Stimulated activated effector memory CD8-positive, alpha-beta T cell treated with anti-CD3 and anti-CD28 coated beads, Interleukin-12 subunit alpha, Interleukin-12 subunit beta, amount 100 ng/mL, for 72 hours (primary cell): ENCODE measurements around the gene EPSTI1.
"Not testable (repeated sequence)": the region's sequence is repeated elsewhere in the genome, so short reads cannot be mapped to it uniquely, and the experiment has no call there.

Experiments
- ATAC-seq: fragments of 150-1000 bp; cut with Tn5 transposase; 2 replicates; pipeline ENCODE4 v1.10.0; 2021
- DNase-seq, 2 donors: peaks; one replicate each; pipeline ENCODE4 v3.0.0; 2021 to 2022; ENCODE audit warnings: low spot score in 2 of 2
- H3K27ac Mint-ChIP-seq: one replicate; pipeline ENCODE4 v1.8.0; 2022; ENCODE audit warnings: mild to moderate bottlenecking, mixed read lengths
- H3K36me3 Mint-ChIP-seq: one replicate; pipeline ENCODE4 v1.8.0; 2022; ENCODE audit warnings: mild to moderate bottlenecking, mixed read lengths
- H3K4me1 Mint-ChIP-seq: one replicate; pipeline ENCODE4 v1.8.0; 2022; ENCODE audit warnings: mixed read lengths
- H3K4me3 Mint-ChIP-seq: one replicate; pipeline ENCODE4 v1.8.0; 2022; ENCODE audit warnings: mild to moderate bottlenecking, mixed read lengths
- H3K9me3 Mint-ChIP-seq: one replicate; pipeline ENCODE4 v1.8.0; 2022; ENCODE audit warnings: mixed read lengths

The EPSTI1 gene

GRCh38 chr13:42875475-42876269, 116.4 kb downstream of the EPSTI1 start:
- DNase-seq (no peak), ATAC-seq (peak; percentile 6)
- no peaks in the 10 kb centered on the region for H3K36me3 Mint-ChIP-seq
- no peaks in the 10 kb centered on the region for H3K9me3 Mint-ChIP-seq
- H3K27ac Mint-ChIP-seq, result no peak overlapping the region
- H3K4me1 Mint-ChIP-seq, result peaks cover 10% of the 10 kb centered on the region
- H3K4me3 Mint-ChIP-seq, result no peak overlapping the region

GRCh38 chr13:42874221-42874620, 117.8 kb downstream of the EPSTI1 start:
- DNase-seq (no peak), ATAC-seq (no peak)
- Mint-ChIP-seq H3K9me3 (no peaks in the 10 kb centered on the region), H3K27ac (no peak overlapping the region), H3K36me3 (no peaks in the 10 kb centered on the region), H3K4me3 (no peak overlapping the region), H3K4me1 (peaks cover 10% of the 10 kb centered on the region)

GRCh38 chr13:42873081-42873480, 119.0 kb downstream of the EPSTI1 start:
- Mint-ChIP-seq H3K9me3 (no peaks in the 10 kb centered on the region), H3K4me1 (peaks cover 10% of the 10 kb centered on the region), H3K27ac (no peak overlapping the region), H3K4me3 (no peak overlapping the region), H3K36me3 (no peaks in the 10 kb centered on the region)
- DNase-seq, result no peak
- no peak for ATAC-seq

- H3K36me3 Mint-ChIP-seq, result no peaks in the 10 kb centered on the region
- no peak overlapping the region for H3K27ac Mint-ChIP-seq
- H3K9me3 Mint-ChIP-seq, result no peaks in the 10 kb centered on the region
- no peak for DNase-seq
- no peak for ATAC-seq
- no peaks in the 10 kb centered on the region for H3K4me1 Mint-ChIP-seq
- no peak overlapping the region for H3K4me3 Mint-ChIP-seq
Observed at GRCh38 chr13:42867232-42867631, 124.8 kb downstream of the EPSTI1 start.

- DNase-seq, result no peak
- no peaks in the 10 kb centered on the region for H3K36me3 Mint-ChIP-seq
- no peaks in the 10 kb centered on the region for H3K4me1 Mint-ChIP-seq
- ATAC-seq, result peak; percentile 42
- no peaks in the 10 kb centered on the region for H3K9me3 Mint-ChIP-seq
- no peak overlapping the region for H3K4me3 Mint-ChIP-seq
- H3K27ac Mint-ChIP-seq, result no peak overlapping the region
Observed at GRCh38 chr13:42865768-42866102, 126.3 kb downstream of the EPSTI1 start.

- ATAC-seq (no peak), DNase-seq (no peak)
- H3K4me1 Mint-ChIP-seq, result no peaks in the 10 kb centered on the region
- H3K9me3 Mint-ChIP-seq, result no peaks in the 10 kb centered on the region
- no peak overlapping the region for H3K27ac Mint-ChIP-seq
- no peaks in the 10 kb centered on the region for H3K36me3 Mint-ChIP-seq
- H3K4me3 Mint-ChIP-seq, result no peak overlapping the region
Observed at GRCh38 chr13:42864952-42865767, 126.9 kb downstream of the EPSTI1 start.

GRCh38 chr13:42862370-42862769, 129.7 kb downstream of the EPSTI1 start:
- not testable (repeated sequence) for H3K27ac Mint-ChIP-seq, H3K4me3 Mint-ChIP-seq, ATAC-seq, H3K9me3 Mint-ChIP-seq, DNase-seq, H3K4me1 Mint-ChIP-seq, H3K36me3 Mint-ChIP-seq

GRCh38 chr13:42860485-42860884, 131.6 kb downstream of the EPSTI1 start:
- no peak overlapping the region for H3K4me3 Mint-ChIP-seq
- ATAC-seq (no peak), DNase-seq (no peak)
- H3K36me3 Mint-ChIP-seq, result no peaks in the 10 kb centered on the region
- no peak overlapping the region for H3K27ac Mint-ChIP-seq
- no peaks in the 10 kb centered on the region for H3K4me1 Mint-ChIP-seq
- H3K9me3 Mint-ChIP-seq, result no peaks in the 10 kb centered on the region

GRCh38 chr13:42859760-42860159, 132.3 kb downstream of the EPSTI1 start:
- Mint-ChIP-seq H3K9me3 (no peaks in the 10 kb centered on the region), H3K27ac (no peak overlapping the region), H3K4me3 (no peak overlapping the region), H3K4me1 (no peaks in the 10 kb centered on the region), H3K36me3 (no peaks in the 10 kb centered on the region)
- DNase-seq, result no peak
- ATAC-seq, result no peak

GRCh38 chr13:42855410-42855809, 136.6 kb downstream of the EPSTI1 start:
- no peak overlapping the region for H3K4me3 Mint-ChIP-seq
- no peaks in the 10 kb centered on the region for H3K9me3 Mint-ChIP-seq
- DNase-seq, result no peak
- no peaks in the 10 kb centered on the region for H3K36me3 Mint-ChIP-seq
- no peaks in the 10 kb centered on the region for H3K4me1 Mint-ChIP-seq
- no peak for ATAC-seq
- H3K27ac Mint-ChIP-seq, result no peak overlapping the region

- DNase-seq, result no peak
- no peak overlapping the region for H3K4me3 Mint-ChIP-seq
- no peak for ATAC-seq
- H3K27ac Mint-ChIP-seq, result no peak overlapping the region
- no peaks in the 10 kb centered on the region for H3K9me3 Mint-ChIP-seq
- H3K36me3 Mint-ChIP-seq, result no peaks in the 10 kb centered on the region
- H3K4me1 Mint-ChIP-seq, result no peaks in the 10 kb centered on the region
Observed at GRCh38 chr13:42852136-42852535, 139.9 kb downstream of the EPSTI1 start.

- Mint-ChIP-seq H3K27ac (no peak overlapping the region), H3K36me3 (no peaks in the 10 kb centered on the region)
Observed at GRCh38 chr13:42849200-42849599, 142.8 kb downstream of the EPSTI1 start.

GRCh38 chr13:42847891-42848663, 144.0 kb downstream of the EPSTI1 start:
- no peak overlapping the region for H3K4me3 Mint-ChIP-seq
- DNase-seq (no peak), ATAC-seq (peak; percentile 11)
- H3K27ac Mint-ChIP-seq, result no peak overlapping the region
- no peaks in the 10 kb centered on the region for H3K9me3 Mint-ChIP-seq
- H3K4me1 Mint-ChIP-seq, result no peaks in the 10 kb centered on the region
- H3K36me3 Mint-ChIP-seq, result no peaks in the 10 kb centered on the region

More at GRCh38 chr13:42849200-42849599, 142.8 kb downstream of the EPSTI1 start:
- no peak overlapping the region for H3K4me3 Mint-ChIP-seq
- H3K4me1 Mint-ChIP-seq, result no peaks in the 10 kb centered on the region
- H3K9me3 Mint-ChIP-seq, result no peaks in the 10 kb centered on the region
- no peak for DNase-seq
- ATAC-seq, result no peak

GRCh38 chr13:42836930-42837690, 154.9 kb downstream of the EPSTI1 start:
- H3K9me3 Mint-ChIP-seq, result no peaks in the 10 kb centered on the region
- no peaks in the 10 kb centered on the region for H3K4me1 Mint-ChIP-seq
- no peak overlapping the region for H3K4me3 Mint-ChIP-seq
- ATAC-seq (no peak), DNase-seq (no peak)
- H3K36me3 Mint-ChIP-seq, result no peaks in the 10 kb centered on the region
- no peak overlapping the region for H3K27ac Mint-ChIP-seq
